ENCODE measurements around the gene UBE3B.

Gene UBE3B

DNA sequence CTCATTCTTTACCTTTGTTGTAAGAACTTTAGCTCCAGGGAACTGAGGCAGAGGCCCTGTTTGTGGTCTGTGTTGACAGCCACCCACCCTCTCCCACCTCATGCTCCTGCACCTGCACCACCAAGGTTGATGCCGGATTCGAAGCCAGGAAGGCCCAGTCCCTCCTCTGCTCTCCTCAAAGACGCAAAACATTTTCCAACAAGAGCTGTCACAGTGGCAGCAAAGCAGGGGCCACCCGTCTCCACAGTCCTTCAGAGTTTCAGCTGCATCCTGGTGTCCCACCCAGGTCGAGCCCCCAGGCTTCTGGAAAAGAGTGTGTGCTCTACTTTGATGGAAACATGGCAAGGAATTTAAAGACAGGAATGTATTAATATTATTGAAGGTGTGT, 58.4 kb downstream of the UBE3B start:
- no peaks in the 10 kb centered on the region for H3K4me1 ChIP-seq (ENCODE audit: control insufficient read depth, insufficient read depth, low read length)
- peaks cover 3% of the 10 kb centered on the region for H3K36me3 ChIP-seq (ENCODE audit: control insufficient read depth, insufficient read depth, low read length)
- no peaks in the 10 kb centered on the region for H3K27me3 ChIP-seq (ENCODE audit: control insufficient read depth, insufficient read depth, low read length, poor library complexity, severe bottlenecking)
- no peak overlapping the region for H3K4me3 ChIP-seq (ENCODE audit: insufficient read depth, low read depth, low read length)
- no peaks in the 10 kb centered on the region for H3K9me3 ChIP-seq (ENCODE audit: control insufficient read depth, low read length)
- 92 to 94% methylated on average over 5 of the region's 5 CpGs for WGBS, 2 experiments
- no peak overlapping the region for H3K27ac ChIP-seq (ENCODE audit: insufficient read depth, low read depth, low read length, poor library complexity, severe bottlenecking)

DNA sequence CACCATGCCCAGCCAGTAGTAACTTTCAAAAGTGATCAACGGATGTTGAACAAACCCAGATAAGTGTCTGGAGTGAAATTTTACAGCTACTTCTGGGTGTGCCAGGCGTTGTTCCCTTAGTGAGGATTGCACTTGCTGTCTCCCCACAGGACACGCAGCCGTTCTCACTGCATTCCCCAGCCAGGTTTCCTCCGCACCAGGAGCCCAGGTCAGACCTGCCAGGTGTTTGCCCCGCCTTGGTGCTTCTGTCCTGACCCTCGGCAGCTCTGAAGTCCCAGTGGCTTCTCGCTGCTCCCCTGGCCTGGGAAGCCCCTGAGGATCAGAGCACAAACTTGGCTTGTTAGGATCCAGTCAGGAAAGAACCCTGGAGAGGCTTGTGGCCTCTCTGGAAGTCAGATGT, 59.7 kb downstream of the UBE3B start:
- Histone ChIP-seq H3K4me3 (ENCODE audit: insufficient read depth, low read depth, low read length) (no peak overlapping the region), H3K4me1 (ENCODE audit: control insufficient read depth, insufficient read depth, low read length) (no peaks in the 10 kb centered on the region), H3K27me3 (ENCODE audit: control insufficient read depth, insufficient read depth, low read length, poor library complexity, severe bottlenecking) (no peaks in the 10 kb centered on the region), H3K36me3 (ENCODE audit: control insufficient read depth, insufficient read depth, low read length) (no peaks in the 10 kb centered on the region), H3K9me3 (ENCODE audit: control insufficient read depth, low read length) (no peaks in the 10 kb centered on the region), H3K27ac (ENCODE audit: insufficient read depth, low read depth, low read length, poor library complexity, severe bottlenecking) (no peak overlapping the region)
- WGBS, 2 experiments: 92 to 93% methylated on average over 8 of the region's 8 CpGs

- H3K27me3 ChIP-seq (ENCODE audit: control insufficient read depth, insufficient read depth, low read length, poor library complexity, severe bottlenecking): no peaks in the 10 kb centered on the region
- no peak overlapping the region for H3K4me3 ChIP-seq (ENCODE audit: insufficient read depth, low read depth, low read length)
- H3K27ac ChIP-seq (ENCODE audit: insufficient read depth, low read depth, low read length, poor library complexity, severe bottlenecking): no peak overlapping the region
- no peaks in the 10 kb centered on the region for H3K4me1 ChIP-seq (ENCODE audit: control insufficient read depth, insufficient read depth, low read length)
- H3K9me3 ChIP-seq (ENCODE audit: control insufficient read depth, low read length): no peaks in the 10 kb centered on the region
- WGBS, 2 experiments: 91% methylated on average over 16 of the region's 16 CpGs
- H3K36me3 ChIP-seq (ENCODE audit: control insufficient read depth, insufficient read depth, low read length): no peaks in the 10 kb centered on the region
These were observed 60.9 kb downstream of the UBE3B start for GRCh38 chr12:109538191-109538863.

DNA sequence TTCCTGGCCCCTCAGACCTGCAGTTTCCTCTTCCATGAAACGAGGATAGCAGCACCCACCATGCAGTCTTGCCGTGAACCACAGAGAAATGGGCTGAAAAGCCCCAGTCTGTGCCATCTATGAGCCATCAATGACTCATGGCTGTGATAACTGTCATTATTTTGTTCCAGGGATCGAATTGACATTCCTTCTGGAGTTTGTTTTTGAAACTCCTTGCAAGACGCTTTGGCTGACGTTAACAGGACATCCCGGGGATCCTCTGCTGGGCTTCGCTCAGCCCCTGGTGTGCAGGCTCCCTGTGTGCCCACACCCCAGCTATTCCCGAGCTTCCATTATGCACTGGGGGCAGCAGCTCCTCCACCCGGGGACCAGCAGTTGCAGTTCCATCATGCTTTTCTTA, 62.1 kb downstream of the UBE3B start:
- Histone ChIP-seq H3K36me3 (ENCODE audit: control insufficient read depth, insufficient read depth, low read length) (no peaks in the 10 kb centered on the region), H3K4me1 (ENCODE audit: control insufficient read depth, insufficient read depth, low read length) (no peaks in the 10 kb centered on the region), H3K27ac (ENCODE audit: insufficient read depth, low read depth, low read length, poor library complexity, severe bottlenecking) (no peak overlapping the region), H3K4me3 (ENCODE audit: insufficient read depth, low read depth, low read length) (no peak overlapping the region), H3K27me3 (ENCODE audit: control insufficient read depth, insufficient read depth, low read length, poor library complexity, severe bottlenecking) (no peaks in the 10 kb centered on the region), H3K9me3 (ENCODE audit: control insufficient read depth, low read length) (no peaks in the 10 kb centered on the region)
- 88 to 89% methylated on average over 9 of the region's 9 CpGs for WGBS, 2 experiments

DNA sequence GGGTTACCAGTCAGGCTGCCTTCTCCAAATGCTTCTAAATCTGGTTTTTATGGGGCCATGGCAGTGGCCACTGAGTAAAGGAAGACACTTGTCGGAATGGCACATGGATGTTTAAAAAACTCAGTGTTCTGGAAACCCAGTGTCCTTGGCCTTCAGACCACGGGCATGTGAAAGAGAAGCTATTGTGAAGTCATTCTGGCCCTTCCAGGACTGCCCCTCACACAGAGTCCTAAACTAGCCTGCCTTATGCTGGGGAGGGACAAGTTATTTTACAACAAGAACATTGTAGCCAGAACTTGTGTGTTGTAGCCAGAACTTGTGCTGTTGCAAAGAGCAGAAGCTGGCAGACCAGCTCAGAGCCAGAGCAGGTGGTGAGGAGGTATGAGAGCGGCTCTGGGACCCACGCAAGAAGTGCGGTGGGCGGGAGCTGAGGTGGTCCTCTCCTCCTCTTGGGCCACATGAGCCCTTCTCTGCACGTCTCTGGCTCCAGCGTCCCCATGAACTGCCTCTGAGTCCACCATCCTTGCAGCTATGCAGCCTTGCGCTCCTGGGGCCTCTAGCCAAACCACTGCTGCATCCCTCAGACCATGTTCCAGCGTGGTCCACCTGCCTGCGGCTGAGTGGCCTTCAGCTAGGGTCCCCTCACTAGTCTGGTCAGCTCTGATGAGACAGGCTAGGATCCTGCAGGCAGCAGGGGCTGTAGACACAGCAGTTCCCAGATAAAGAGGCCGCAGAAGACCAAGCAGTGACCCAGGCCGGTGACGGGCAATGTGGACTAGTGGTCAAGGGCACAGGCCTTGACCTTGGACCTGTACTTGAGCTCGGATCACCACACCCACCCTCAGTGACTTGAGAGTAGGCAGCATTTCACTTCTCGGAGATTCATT, 63.3 kb downstream of the UBE3B start:
- Histone ChIP-seq H3K4me1 (ENCODE audit: control insufficient read depth, insufficient read depth, low read length) (no peaks in the 10 kb centered on the region), H3K9me3 (ENCODE audit: control insufficient read depth, low read length) (no peaks in the 10 kb centered on the region), H3K36me3 (ENCODE audit: control insufficient read depth, insufficient read depth, low read length) (no peaks in the 10 kb centered on the region), H3K27me3 (ENCODE audit: control insufficient read depth, insufficient read depth, low read length, poor library complexity, severe bottlenecking) (no peaks in the 10 kb centered on the region), H3K4me3 (ENCODE audit: insufficient read depth, low read depth, low read length) (no peak overlapping the region), H3K27ac (ENCODE audit: insufficient read depth, low read depth, low read length, poor library complexity, severe bottlenecking) (no peak overlapping the region)
- 94 to 95% methylated on average over 16 of the region's 16 CpGs for WGBS, 2 experiments

- Histone ChIP-seq H3K27ac (ENCODE audit: insufficient read depth, low read depth, low read length, poor library complexity, severe bottlenecking) (no peak overlapping the region), H3K4me3 (ENCODE audit: insufficient read depth, low read depth, low read length) (no peak overlapping the region), H3K36me3 (ENCODE audit: control insufficient read depth, insufficient read depth, low read length) (no peaks in the 10 kb centered on the region), H3K9me3 (ENCODE audit: control insufficient read depth, low read length) (no peaks in the 10 kb centered on the region), H3K27me3 (ENCODE audit: control insufficient read depth, insufficient read depth, low read length, poor library complexity, severe bottlenecking) (no peaks in the 10 kb centered on the region), H3K4me1 (ENCODE audit: control insufficient read depth, insufficient read depth, low read length) (no peaks in the 10 kb centered on the region)
- WGBS, 2 experiments: 90 to 91% methylated on average over 4 of the region's 4 CpGs
These were observed 63.9 kb downstream of the UBE3B start for GRCh38 chr12:109541413-109541726.

- H3K4me3 ChIP-seq (ENCODE audit: insufficient read depth, low read depth, low read length): no peak overlapping the region
- H3K27me3 ChIP-seq (ENCODE audit: control insufficient read depth, insufficient read depth, low read length, poor library complexity, severe bottlenecking): no peaks in the 10 kb centered on the region
- no peaks in the 10 kb centered on the region for H3K9me3 ChIP-seq (ENCODE audit: control insufficient read depth, low read length)
- H3K27ac ChIP-seq (ENCODE audit: insufficient read depth, low read depth, low read length, poor library complexity, severe bottlenecking): no peak overlapping the region
- 78 to 84% methylated on average over 2 of the region's 2 CpGs for WGBS, 2 experiments
- H3K36me3 ChIP-seq (ENCODE audit: control insufficient read depth, insufficient read depth, low read length): no peaks in the 10 kb centered on the region
- no peaks in the 10 kb centered on the region for H3K4me1 ChIP-seq (ENCODE audit: control insufficient read depth, insufficient read depth, low read length)
These were observed 64.6 kb downstream of the UBE3B start for GRCh38 chr12:109542014-109542413.

GRCh38 chr12:109542876-109543275, 65.4 kb downstream of the UBE3B start:
- no peaks in the 10 kb centered on the region for H3K27me3 ChIP-seq (ENCODE audit: control insufficient read depth, insufficient read depth, low read length, poor library complexity, severe bottlenecking)
- no peaks in the 10 kb centered on the region for H3K9me3 ChIP-seq (ENCODE audit: control insufficient read depth, low read length)
- H3K4me1 ChIP-seq (ENCODE audit: control insufficient read depth, insufficient read depth, low read length): no peaks in the 10 kb centered on the region
- no peak overlapping the region for H3K4me3 ChIP-seq (ENCODE audit: insufficient read depth, low read depth, low read length)
- no peak overlapping the region for H3K27ac ChIP-seq (ENCODE audit: insufficient read depth, low read depth, low read length, poor library complexity, severe bottlenecking)
- H3K36me3 ChIP-seq (ENCODE audit: control insufficient read depth, insufficient read depth, low read length): no peaks in the 10 kb centered on the region
- 93 to 97% methylated on average over 6 of the region's 6 CpGs for WGBS, 2 experiments

DNA sequence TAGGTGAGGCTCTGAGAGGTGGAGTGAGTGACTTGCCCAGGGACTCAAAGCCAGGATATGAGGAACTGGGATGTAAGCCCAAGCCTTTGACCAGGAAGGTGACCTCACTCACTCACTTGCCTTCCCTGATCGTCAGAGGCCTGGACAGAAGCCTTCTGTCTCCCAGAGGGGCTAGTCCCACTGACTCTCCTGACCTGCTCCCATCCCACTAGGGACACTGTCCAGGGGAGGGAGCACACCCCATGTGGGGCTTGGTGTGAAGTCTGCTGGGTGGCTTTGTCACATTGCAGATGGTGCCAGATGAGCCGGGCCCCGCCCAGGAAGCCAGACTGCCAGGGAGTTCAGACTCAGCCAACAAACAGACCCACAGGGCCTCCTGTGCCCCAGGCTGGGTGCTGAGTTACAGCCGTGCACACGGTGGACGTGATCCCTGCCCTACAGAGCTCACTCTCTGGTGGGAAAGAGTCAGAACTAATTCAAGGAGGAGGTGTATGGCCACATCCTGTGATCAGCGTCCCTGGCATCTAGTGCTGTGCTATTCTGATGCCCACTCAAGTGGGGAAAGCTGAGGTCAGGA, 67.6 kb downstream of the UBE3B start:
- no peaks in the 10 kb centered on the region for H3K4me1 ChIP-seq (ENCODE audit: control insufficient read depth, insufficient read depth, low read length)
- 90 to 94% methylated on average over 7 of the region's 7 CpGs for WGBS, 2 experiments
- H3K9me3 ChIP-seq (ENCODE audit: control insufficient read depth, low read length): no peaks in the 10 kb centered on the region
- no peak overlapping the region for H3K4me3 ChIP-seq (ENCODE audit: insufficient read depth, low read depth, low read length)
- no peak overlapping the region for H3K27ac ChIP-seq (ENCODE audit: insufficient read depth, low read depth, low read length, poor library complexity, severe bottlenecking)
- H3K27me3 ChIP-seq (ENCODE audit: control insufficient read depth, insufficient read depth, low read length, poor library complexity, severe bottlenecking): no peaks in the 10 kb centered on the region
- H3K36me3 ChIP-seq (ENCODE audit: control insufficient read depth, insufficient read depth, low read length): no peaks in the 10 kb centered on the region

DNA sequence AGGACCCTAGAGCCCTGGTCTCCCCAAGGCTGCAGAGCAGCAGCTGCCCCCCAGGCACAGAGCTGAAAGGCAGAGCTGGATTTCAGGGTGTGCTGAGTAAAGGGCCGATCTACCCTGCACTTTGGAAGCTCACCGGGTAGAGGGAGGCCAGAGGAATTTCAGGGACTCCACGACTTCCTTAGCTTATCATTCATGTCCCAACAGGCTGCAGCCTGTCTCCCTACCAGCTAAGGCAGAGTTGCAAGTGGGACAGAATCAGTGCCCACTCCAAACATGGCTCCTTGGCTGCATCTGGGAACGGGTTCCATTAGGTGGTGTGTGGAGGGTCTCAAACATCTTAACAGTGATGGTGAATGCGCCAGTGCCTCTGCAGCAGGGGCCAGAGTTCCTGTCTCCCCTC, 68.4 kb downstream of the UBE3B start:
- no peaks in the 10 kb centered on the region for H3K27me3 ChIP-seq (ENCODE audit: control insufficient read depth, insufficient read depth, low read length, poor library complexity, severe bottlenecking)
- no peaks in the 10 kb centered on the region for H3K4me1 ChIP-seq (ENCODE audit: control insufficient read depth, insufficient read depth, low read length)
- WGBS, 2 experiments: 87 to 89% methylated on average over 5 of the region's 5 CpGs
- no peak overlapping the region for H3K4me3 ChIP-seq (ENCODE audit: insufficient read depth, low read depth, low read length)
- no peak overlapping the region for H3K27ac ChIP-seq (ENCODE audit: insufficient read depth, low read depth, low read length, poor library complexity, severe bottlenecking)
- no peaks in the 10 kb centered on the region for H3K36me3 ChIP-seq (ENCODE audit: control insufficient read depth, insufficient read depth, low read length)
- H3K9me3 ChIP-seq (ENCODE audit: control insufficient read depth, low read length): no peaks in the 10 kb centered on the region

Data from ectodermal cell (in vitro differentiated cells).